HG03135 (cell line): ENCODE data around the gene GOLPH3.
"Not testable (repeated sequence)": the region's sequence is repeated elsewhere in the genome, so short reads cannot be mapped to it uniquely, and the experiment has no call there.

Experiments used
- ATAC-seq: cut with Tn5 transposase; IDR thresholded peaks from one replicate; pipeline ENCODE4 v1.9.1; 2021; ENCODE audit warnings: mild to moderate bottlenecking, moderate library complexity; ENCODE audit not compliant: unreplicated experiment

GOLPH3 gene

DNA sequence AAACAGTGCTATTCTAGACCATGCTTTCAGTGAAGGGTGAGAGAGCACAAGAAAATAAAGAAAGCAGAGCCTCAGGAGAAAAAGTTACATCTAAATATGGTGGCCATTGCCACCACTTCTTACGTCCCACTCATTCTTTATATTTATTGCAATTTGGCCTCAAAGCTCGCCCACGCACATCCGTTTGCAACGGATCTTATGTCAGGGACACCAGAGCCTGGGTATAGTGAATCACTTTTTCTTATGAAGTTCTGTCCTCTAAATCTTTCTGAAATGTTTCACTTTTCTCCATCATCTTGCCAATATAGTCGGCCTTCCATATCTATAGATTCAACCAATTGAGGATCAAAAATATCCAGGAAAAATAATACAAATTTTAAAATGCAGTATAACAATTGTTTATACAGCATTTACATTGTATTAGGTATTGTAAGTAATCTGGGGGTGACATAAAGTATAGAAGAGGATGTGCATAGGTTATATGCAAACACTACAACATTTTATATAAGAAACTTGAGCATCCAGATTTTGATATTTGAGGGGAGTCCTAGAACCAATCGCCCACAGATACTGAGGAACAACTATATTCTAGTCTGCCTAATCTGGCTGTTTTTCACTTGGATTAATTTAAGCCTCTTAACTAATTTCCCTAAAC lies 35.2 kb downstream of the GOLPH3 start:
- ATAC-seq: no peak

DNA sequence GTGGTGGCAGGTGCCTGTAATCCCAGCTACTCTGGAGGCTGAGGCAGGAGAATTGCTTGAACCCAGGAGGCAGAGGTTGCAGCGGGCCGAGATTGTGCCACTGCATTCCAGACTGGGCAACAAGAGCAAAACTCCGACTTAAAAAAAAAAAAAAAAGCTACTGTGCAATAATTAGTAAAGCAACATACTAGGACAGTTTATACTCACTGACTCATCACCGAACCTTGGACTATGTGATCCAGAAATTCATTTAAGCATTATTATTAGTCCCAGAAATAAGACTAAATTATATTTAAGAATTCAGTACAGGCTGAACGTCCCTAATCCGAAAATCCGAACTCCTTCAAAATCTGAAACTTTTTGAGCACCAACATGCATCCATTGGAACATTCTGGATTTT lies 37.8 kb downstream of the GOLPH3 start:
- ATAC-seq: no peak

- no peak for ATAC-seq
Observed at GRCh38 chr5:32135086-32135485, 39.0 kb downstream of the GOLPH3 start.

DNA sequence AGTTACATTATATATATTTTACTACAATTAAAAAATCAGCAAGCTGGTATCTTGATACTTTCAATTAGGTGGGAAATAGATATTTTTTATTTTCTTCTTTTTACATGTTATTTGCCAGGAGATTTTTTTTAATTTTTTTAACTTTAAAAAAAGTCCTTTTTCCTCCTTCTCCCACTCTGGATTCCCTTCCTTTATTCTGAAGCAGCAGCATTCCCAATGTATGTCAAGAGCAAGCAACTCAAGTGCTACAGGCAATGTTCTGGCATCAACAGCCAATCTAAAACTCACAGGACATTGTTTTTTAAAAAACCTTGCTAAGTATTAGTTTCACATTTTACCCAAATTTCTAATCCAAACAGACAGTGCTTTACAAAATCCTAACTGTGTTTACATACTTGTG lies 41.4 kb downstream of the GOLPH3 start:
- no peak for ATAC-seq

- no peak for ATAC-seq
Observed at GRCh38 chr5:32131604-32132003, 42.5 kb downstream of the GOLPH3 start.

- ATAC-seq: no peak
Observed at GRCh38 chr5:32130865-32131264, 43.3 kb downstream of the GOLPH3 start.

- no peak for ATAC-seq
Observed at GRCh38 chr5:32129074-32129598, 45.0 kb downstream of the GOLPH3 start.

- no peak for ATAC-seq
Observed at GRCh38 chr5:32127711-32128110, 46.4 kb downstream of the GOLPH3 start.

DNA sequence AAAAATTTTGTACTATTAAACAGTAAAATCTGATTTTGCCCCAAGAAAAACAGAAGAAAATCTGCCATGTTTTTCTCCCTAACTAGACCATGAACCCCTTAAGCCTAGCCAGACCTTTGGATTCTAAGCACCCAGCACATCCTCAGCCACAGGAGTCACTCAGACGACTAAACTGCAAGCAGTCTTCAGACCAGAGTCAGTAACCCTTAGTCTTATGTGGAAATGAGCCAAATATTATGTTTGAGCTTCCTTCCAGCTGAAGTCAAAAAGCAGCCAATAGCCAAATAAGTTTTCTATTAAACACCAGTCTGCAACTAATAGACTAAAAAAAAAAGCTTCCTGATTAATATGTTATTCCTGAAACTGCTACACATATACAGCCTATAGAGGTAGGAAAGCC lies 47.4 kb downstream of the GOLPH3 start:
- no peak for ATAC-seq

GRCh38 chr5:32123889-32124676 lies 50.0 kb downstream of the GOLPH3 start:
- no peak for ATAC-seq

DNA sequence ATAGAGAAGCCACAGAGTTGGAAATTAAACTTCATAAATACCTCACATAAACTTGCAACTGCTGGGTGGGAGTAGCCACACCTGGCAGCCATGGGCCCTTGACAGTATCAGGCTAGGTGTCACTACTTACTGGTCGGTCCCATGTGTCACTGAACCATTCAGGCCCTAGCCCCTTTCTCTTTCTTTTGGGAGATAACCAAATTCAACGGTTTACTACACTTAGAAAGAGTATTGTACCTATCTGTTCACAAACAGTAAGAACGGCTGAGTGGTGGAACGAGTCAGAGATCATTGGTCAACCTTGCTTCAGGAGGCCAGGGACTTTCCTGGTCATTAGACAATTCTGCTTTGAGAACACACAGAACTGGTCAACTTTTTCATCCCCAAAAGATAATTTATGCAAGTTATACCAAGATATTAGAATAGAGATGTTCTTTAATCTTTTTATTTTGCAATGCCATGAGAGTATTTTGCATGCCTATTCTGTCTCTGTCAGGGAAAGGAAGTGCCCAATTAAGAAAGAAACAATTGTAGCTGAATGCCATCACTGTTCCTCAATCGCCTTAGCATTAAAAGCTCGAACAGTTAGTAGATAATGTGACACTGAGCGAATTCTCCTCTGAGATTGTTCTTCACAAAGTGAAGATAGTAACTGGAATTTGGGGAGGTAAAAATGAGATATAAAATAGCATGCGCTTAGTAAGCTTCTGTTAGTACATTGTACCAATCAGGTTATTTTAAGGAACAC lies 50.9 kb downstream of the GOLPH3 start:
- ATAC-seq: no peak

- not testable (repeated sequence) for ATAC-seq
Observed at GRCh38 chr5:32118922-32119321, 55.2 kb downstream of the GOLPH3 start.

GRCh38 chr5:32116574-32117313 lies 57.4 kb downstream of the GOLPH3 start:
- no peak for ATAC-seq

- ATAC-seq: no peak
Observed at GRCh38 chr5:32115985-32116384, 58.1 kb downstream of the GOLPH3 start.

DNA sequence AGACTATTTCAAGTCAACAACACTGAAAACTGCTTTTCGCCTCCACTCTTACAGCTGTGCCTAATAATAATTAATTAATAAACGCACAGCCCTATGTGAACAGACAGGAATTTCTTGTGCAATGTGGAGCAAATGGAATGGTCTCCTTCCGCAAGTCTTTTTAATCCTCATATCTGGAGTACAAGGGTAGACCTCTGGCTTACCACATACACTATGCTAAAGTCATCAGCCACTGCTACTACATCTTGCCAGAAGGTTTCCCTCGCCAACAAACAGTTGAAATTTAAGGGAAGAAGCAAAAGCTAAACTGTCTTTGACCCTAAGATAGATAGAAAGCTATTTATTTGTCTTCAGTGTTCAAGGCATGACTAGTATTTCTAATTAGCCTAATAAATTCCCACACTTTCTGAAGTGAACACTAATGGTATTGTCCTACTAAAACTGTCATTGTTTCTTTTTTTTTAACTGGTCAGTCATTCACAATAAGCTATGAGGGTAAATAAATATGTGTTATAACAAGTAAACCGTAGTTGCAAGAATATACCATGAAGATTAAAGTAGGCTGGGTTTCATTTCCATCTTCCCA lies 63.9 kb downstream of the GOLPH3 start:
- no peak for ATAC-seq

DNA sequence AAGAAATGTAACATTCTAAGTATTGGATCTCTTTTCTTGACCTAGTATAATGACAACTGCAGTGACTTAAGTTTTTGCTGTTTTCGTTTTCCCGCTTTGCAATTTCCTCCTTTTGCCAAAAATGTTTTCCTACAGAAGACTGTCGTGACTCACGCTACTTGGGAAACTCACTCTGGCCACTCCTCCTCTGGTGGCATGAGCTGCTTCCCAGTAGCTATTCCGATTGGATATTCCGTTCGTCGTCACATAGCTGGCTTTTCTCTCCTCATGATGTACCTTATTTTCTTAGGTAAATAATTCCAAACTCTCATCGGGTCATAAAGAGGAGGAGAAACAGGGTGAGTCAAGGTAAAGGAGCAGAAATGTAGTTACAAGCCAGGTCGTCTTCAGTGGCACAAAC lies 64.9 kb downstream of the GOLPH3 start:
- no peak for ATAC-seq

DNA sequence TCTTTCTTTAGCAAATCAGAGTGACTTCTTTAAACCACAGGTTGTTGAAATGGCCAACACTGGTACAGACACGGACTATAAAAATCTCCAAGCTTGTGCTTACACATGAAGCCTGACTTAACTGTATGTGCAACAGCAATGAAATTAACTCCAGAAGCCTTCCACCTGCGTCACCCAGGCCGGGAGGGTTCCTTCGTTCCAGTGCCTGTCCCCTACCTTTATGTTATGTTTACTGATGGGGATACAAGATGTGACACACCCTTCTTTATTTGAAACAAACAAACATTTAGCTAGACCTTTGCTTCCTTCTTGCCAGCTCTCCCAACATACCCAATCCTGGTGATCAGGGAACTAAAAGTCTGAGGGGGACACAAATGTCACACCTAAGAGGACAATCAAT lies 66.0 kb downstream of the GOLPH3 start:
- ATAC-seq: no peak

DNA sequence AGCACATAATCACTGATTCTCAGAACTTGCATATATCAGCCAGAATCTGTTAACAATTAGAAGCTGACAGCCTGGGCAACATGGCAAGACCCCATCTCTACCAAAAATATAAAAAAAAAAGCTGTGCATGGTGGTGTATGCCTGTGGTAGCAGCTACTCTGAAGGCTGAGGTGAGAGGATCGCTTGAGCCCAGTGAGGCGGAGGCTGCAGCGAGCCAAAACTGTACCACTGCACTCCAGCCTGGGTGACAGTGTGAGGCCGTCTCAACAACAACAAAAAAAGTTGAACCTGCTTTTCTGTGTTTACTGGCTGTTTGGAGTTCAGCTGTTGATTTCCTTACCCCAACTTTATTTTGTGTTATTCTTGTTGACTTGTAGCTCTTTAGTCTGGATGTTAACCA lies 66.8 kb downstream of the GOLPH3 start:
- ATAC-seq: no peak

DNA sequence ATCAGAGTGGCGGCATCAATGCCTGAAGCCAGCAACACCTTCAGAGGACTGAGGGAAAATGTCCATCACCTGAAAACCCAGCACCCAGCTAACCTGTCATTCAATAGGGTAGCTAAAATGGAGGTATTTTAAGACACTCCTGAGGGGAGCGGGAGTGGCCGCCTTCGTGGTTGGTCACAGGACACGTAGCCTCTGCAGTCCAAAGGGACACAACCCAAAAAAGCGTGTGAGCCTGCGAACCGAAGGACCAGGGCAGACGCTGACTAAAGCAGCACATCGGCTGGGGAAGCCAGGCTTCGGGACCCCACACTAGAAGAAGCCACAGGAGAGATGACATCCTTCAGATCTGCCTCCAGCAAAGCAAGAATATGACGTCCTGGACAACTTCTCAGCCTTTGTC lies 70.6 kb downstream of the GOLPH3 start:
- no peak for ATAC-seq

GRCh38 chr5:32102254-32102986 lies 71.7 kb downstream of the GOLPH3 start:
- ATAC-seq: no peak
